CD8-positive, alpha-beta memory T cell (primary cell): ENCODE results near the gene ZNF512B. TPM values are rescaled to one million over a fixed set of nuclear protein-coding genes. Genes with fewer than 3 reads are reported as not detected.
A peak's percentile ranks its signal among the peaks of the same experiment; 100 is the strongest.
"Not testable (repeated sequence)": the region's sequence is repeated elsewhere in the genome, so short reads cannot be mapped to it uniquely, and the experiment has no call there.

ENCODE experiments used
- CTCF ChIA-PET: fragments of 350-600 bp; sonication (Branson Sonifier 250); formaldehyde crosslinking; loops from one replicate; lab custom pipeline; 2021; ENCODE audit warnings: antibody characterized with exemption; lab: Charles Lee
- POLR2A ChIA-PET: fragments of 350-600 bp; sonication (Branson Sonifier 250); formaldehyde crosslinking; loops from one replicate; lab custom pipeline; 2021; ENCODE audit warnings: antibody characterized with exemption; lab: Charles Lee
- DNase-seq, 5 donors: peaks; one replicate each; pipeline versions ENCODE4 v3.0.0 to v3.0.0-alpha.2; 2020 to 2022; ENCODE audit warnings: mixed read lengths in 1 of 5
- H3K27ac ChIP-seq: one replicate; pipeline ENCODE4 v1.7.0; 2013; ENCODE audit warnings: low read depth, mild to moderate bottlenecking, low read length, moderate library complexity
- H3K27me3 ChIP-seq: 2 replicates; pipeline ENCODE4 v1.7.0; 2013; ENCODE audit warnings: low read length, mild to moderate bottlenecking; ENCODE audit not compliant: insufficient read depth, poor library complexity, severe bottlenecking
- H3K36me3 ChIP-seq: 2 replicates; pipeline ENCODE4 v1.7.0; 2013; ENCODE audit warnings: mild to moderate bottlenecking, low read length, moderate library complexity; ENCODE audit not compliant: insufficient read depth
- H3K4me1 ChIP-seq: 2 replicates; pipeline ENCODE4 v1.7.0; 2013; ENCODE audit warnings: mild to moderate bottlenecking, low read length, moderate library complexity; ENCODE audit not compliant: insufficient read depth
- H3K4me3 ChIP-seq: 2 replicates; pipeline ENCODE4 v1.7.0; 2013; ENCODE audit warnings: mild to moderate bottlenecking, low read length
- H3K9me3 ChIP-seq: 2 replicates; pipeline ENCODE4 v1.7.0; 2013; ENCODE audit warnings: mild to moderate bottlenecking, low read length
- H3K27ac Mint-ChIP-seq, 8 donors: one replicate each; pipeline ENCODE4 v1.8.0; 2020 to 2021; ENCODE audit warnings: mixed read lengths in 8 of 8, mild to moderate bottlenecking in 6 of 8, inconsistent platforms in 3 of 8, moderate library complexity in 3 of 8
- H3K27me3 Mint-ChIP-seq, 2 donors: one replicate each; pipeline ENCODE4 v1.8.0; 2020 to 2021; ENCODE audit warnings: mixed read lengths in 2 of 2, mild to moderate bottlenecking in 1 of 2, moderate library complexity in 1 of 2
- H3K36me3 Mint-ChIP-seq, 3 donors: one replicate each; pipeline ENCODE4 v1.8.0; 2020 to 2021; ENCODE audit warnings: mixed read lengths in 3 of 3, inconsistent platforms in 1 of 3, mild to moderate bottlenecking in 1 of 3
- H3K4me1 Mint-ChIP-seq, 3 donors: one replicate each; pipeline ENCODE4 v1.8.0; 2020 to 2021; ENCODE audit warnings: mixed read lengths in 3 of 3, inconsistent platforms in 1 of 3, mild to moderate bottlenecking in 1 of 3
- H3K4me3 Mint-ChIP-seq, 7 donors: one replicate each; pipeline ENCODE4 v1.8.0; 2020 to 2021; ENCODE audit warnings: mixed read lengths in 7 of 7, mild to moderate bottlenecking in 6 of 7, moderate library complexity in 4 of 7, inconsistent platforms in 2 of 7
- H3K9me3 Mint-ChIP-seq, 5 donors: one replicate each; pipeline ENCODE4 v1.8.0; 2020 to 2022; ENCODE audit warnings: mixed read lengths in 5 of 5, mild to moderate bottlenecking in 3 of 5, moderate library complexity in 2 of 5, inconsistent platforms in 1 of 5
- polyA plus RNA-seq: library from polyadenylated mRNA; unstranded; fragments of 300-500 nt; fragmentation: Illumina TruSeq; gene quantifications from one replicate; pipeline ENCODE4 v1.2.3, GENCODE V29; 2021
- total RNA-seq, 2 experiments: library from RNA; stranded (reverse); gene quantifications; one replicate each; pipeline ENCODE4 v1.2.3, GENCODE V29; 2021

Gene ZNF512B
- total and polyA plus RNA-seq, 3 experiments from 2014 or later: 1.0 to 12.1 (median 11.5) TPM

- Histone ChIP-seq H3K27me3 (no peaks in the 10 kb centered on the region), H3K36me3 (peaks cover 3% of the 10 kb centered on the region), H3K9me3 (no peaks in the 10 kb centered on the region), H3K27ac (no peak overlapping the region), H3K4me3 (no peak overlapping the region), H3K4me1 (peaks cover 48% of the 10 kb centered on the region)
- no peaks in the 10 kb centered on the region for H3K9me3 Mint-ChIP-seq
- DNase-seq: peak in 1 of 5 donors; percentile 46
- peaks cover 45 to 69% (median 66%) of the 10 kb centered on the region in 3 donors for H3K4me1 Mint-ChIP-seq
- ChIA-PET CTCF (interaction anchor here (1.0 to 1.5 kb wide), 3 partner anchors 21 to 80 kb away, joined by 3 to 5 read pairs (median 3); partner anchors contain the start of gene UCKL1), POLR2A (no interaction called here)
- peak overlapping the region; percentile 48 to 87 (median 84) for H3K4me3 Mint-ChIP-seq
- H3K36me3 Mint-ChIP-seq: peaks cover 0 to 28% (median 7%) of the 10 kb centered on the region in 3 donors
- H3K27ac Mint-ChIP-seq: peak overlapping the region; percentile 19 to 95 (median 90)
- no peaks in the 10 kb centered on the region for H3K27me3 Mint-ChIP-seq
These were observed 7.4 kb upstream of the ZNF512B start for GRCh38 chr20:63976980-63977738.

- H3K4me3 ChIP-seq, H3K27ac ChIP-seq, H3K36me3 ChIP-seq, DNase-seq, H3K9me3 Mint-ChIP-seq, H3K27me3 ChIP-seq, POLR2A ChIA-PET, H3K27me3 Mint-ChIP-seq, H3K9me3 ChIP-seq: not testable (repeated sequence)
- peaks cover 40 to 64% (median 60%) of the 10 kb centered on the region in 3 donors for H3K4me1 Mint-ChIP-seq
- peak overlapping the region in 6 of 8 donors; percentile 9 to 84 (median 55) for H3K27ac Mint-ChIP-seq
- H3K4me3 Mint-ChIP-seq: peak overlapping the region in 4 of 7 donors; percentile 11 to 81 (median 34)
- CTCF ChIA-PET: interaction anchor here (0.9 kb wide), 1 partner anchor 144 kb away, joined by 3 read pairs; no protein-coding TSS in a partner anchor
- H3K36me3 Mint-ChIP-seq: peaks cover 0 to 24% (median 5%) of the 10 kb centered on the region in 3 donors
- H3K4me1 ChIP-seq: peaks cover 42% of the 10 kb centered on the region
These were observed 6.8 kb upstream of the ZNF512B start for GRCh38 chr20:63976511-63976910.

- H3K36me3 ChIP-seq: peaks cover 3% of the 10 kb centered on the region
- no peaks in the 10 kb centered on the region for H3K27me3 ChIP-seq
- peak in 1 of 5 donors; percentile 29 for DNase-seq
- Mint-ChIP-seq H3K36me3 (peaks cover 0 to 16% (median 5%) of the 10 kb centered on the region in 3 donors), H3K27me3 (no peaks in the 10 kb centered on the region), H3K4me1 (peaks cover 28 to 54% (median 43%) of the 10 kb centered on the region in 3 donors), H3K4me3 (peak overlapping the region in 1 of 7 donors; percentile 44), H3K9me3 (no peaks in the 10 kb centered on the region), H3K27ac (peak overlapping the region in 3 of 8 donors; percentile 17 to 56 (median 29))
- CTCF ChIA-PET: interaction anchor here (0.6 to 2.6 kb wide), 24 partner anchors 11 to 478 kb away, joined by 3 to 11 read pairs (median 4); partner anchors contain the start of genes PPDPF, PTK6, TCEA2 and TPD52L2
- POLR2A ChIA-PET: interaction anchor here (1.0 kb wide), 1 partner anchor 333 kb away, joined by 4 read pairs; no protein-coding TSS in a partner anchor
- no peaks in the 10 kb centered on the region for H3K9me3 ChIP-seq
- no peak overlapping the region for H3K27ac ChIP-seq
- H3K4me3 ChIP-seq: no peak overlapping the region
- H3K4me1 ChIP-seq: peaks cover 35% of the 10 kb centered on the region
These were observed 4.9 kb upstream of the ZNF512B start for GRCh38 chr20:63974402-63975200.

GRCh38 chr20:63973636-63974401 lies 4.1 kb upstream of the ZNF512B start:
- ChIA-PET POLR2A (interaction anchor here (1.0 kb wide), 1 partner anchor 332 kb away, joined by 4 read pairs; no protein-coding TSS in a partner anchor), CTCF (interaction anchor here (0.6 to 2.6 kb wide), 31 partner anchors 8 to 477 kb away, joined by 3 to 11 read pairs (median 4); partner anchors contain the start of genes PPDPF, PTK6, TCEA2 and TPD52L2)
- peak overlapping the region in 7 of 8 donors; percentile 39 to 94 (median 53) for H3K27ac Mint-ChIP-seq

GRCh38 chr20:63973160-63973479 lies 3.4 kb upstream of the ZNF512B start:
- H3K4me3 Mint-ChIP-seq: peak overlapping the region in 1 of 7 donors; percentile 87
- ChIA-PET CTCF (interaction anchor here (0.7 to 2.6 kb wide), 23 partner anchors 9 to 476 kb away, joined by 3 to 11 read pairs (median 4); partner anchors contain the start of genes PPDPF, PTK6, TCEA2 and TPD52L2), POLR2A (no interaction called here)
- H3K27ac Mint-ChIP-seq: peak overlapping the region in 7 of 8 donors; percentile 39 to 94 (median 59)
- Histone ChIP-seq H3K9me3 (no peaks in the 10 kb centered on the region), H3K4me3 (no peak overlapping the region), H3K36me3 (peaks cover 3% of the 10 kb centered on the region), H3K27me3 (no peaks in the 10 kb centered on the region), H3K27ac (no peak overlapping the region), H3K4me1 (peaks cover 40% of the 10 kb centered on the region)
- DNase-seq: peak in 1 of 5 donors; percentile 4
- H3K27me3 Mint-ChIP-seq: peaks cover 0 to 1% of the 10 kb centered on the region in 2 donors
- peaks cover 32 to 58% (median 43%) of the 10 kb centered on the region in 3 donors for H3K4me1 Mint-ChIP-seq
- no peaks in the 10 kb centered on the region for H3K9me3 Mint-ChIP-seq
- peaks cover 0 to 16% (median 5%) of the 10 kb centered on the region in 3 donors for H3K36me3 Mint-ChIP-seq

More at GRCh38 chr20:63973636-63974401, 4.1 kb upstream of the ZNF512B start:
- peak overlapping the region in 2 of 7 donors; percentile 21 to 87 for H3K4me3 Mint-ChIP-seq
- H3K9me3 ChIP-seq: no peaks in the 10 kb centered on the region
- H3K27ac ChIP-seq: no peak overlapping the region
- peaks cover 3% of the 10 kb centered on the region for H3K36me3 ChIP-seq
- peaks cover 0 to 16% (median 5%) of the 10 kb centered on the region in 3 donors for H3K36me3 Mint-ChIP-seq
- peaks cover 38% of the 10 kb centered on the region for H3K4me1 ChIP-seq
- no peaks in the 10 kb centered on the region for H3K27me3 Mint-ChIP-seq
- no peaks in the 10 kb centered on the region for H3K27me3 ChIP-seq
- peak; percentile 63 to 78 (median 74) for DNase-seq
- no peak overlapping the region for H3K4me3 ChIP-seq
- H3K4me1 Mint-ChIP-seq: peaks cover 30 to 56% (median 43%) of the 10 kb centered on the region in 3 donors
- no peaks in the 10 kb centered on the region for H3K9me3 Mint-ChIP-seq

GRCh38 chr20:63972312-63973159 lies 2.8 kb upstream of the ZNF512B start:
- CTCF ChIA-PET: interaction anchor here (0.7 to 1.8 kb wide), 8 partner anchors 9 to 476 kb away, joined by 3 to 9 read pairs (median 4); no protein-coding TSS in a partner anchor
- H3K36me3 ChIP-seq: peaks cover 6% of the 10 kb centered on the region
- H3K27me3 Mint-ChIP-seq: peaks cover 0 to 1% of the 10 kb centered on the region in 2 donors
- H3K27ac Mint-ChIP-seq: peak overlapping the region in 5 of 8 donors; percentile 44 to 94 (median 69)
- H3K27me3 ChIP-seq: no peaks in the 10 kb centered on the region
- POLR2A ChIA-PET: no interaction called here
- peaks cover 0 to 16% (median 5%) of the 10 kb centered on the region in 3 donors for H3K36me3 Mint-ChIP-seq
- H3K4me3 ChIP-seq: no peak overlapping the region
- H3K4me1 ChIP-seq: peaks cover 35% of the 10 kb centered on the region
- H3K9me3 ChIP-seq: no peaks in the 10 kb centered on the region
- H3K9me3 Mint-ChIP-seq: no peaks in the 10 kb centered on the region
- no peak overlapping the region for H3K27ac ChIP-seq
- peaks cover 27 to 54% (median 39%) of the 10 kb centered on the region in 3 donors for H3K4me1 Mint-ChIP-seq
- H3K4me3 Mint-ChIP-seq: peak overlapping the region in 2 of 7 donors; percentile 39 to 87
- DNase-seq: peak in 1 of 5 donors; percentile 36
